Activated T-helper 17 cell treated with anti-CD3 and anti-CD28 coated beads, Interleukin-2, amount 50 U/mL, for 72 hours (primary cell): ENCODE measurements around the gene HDAC4. TPM values are rescaled to one million over a fixed set of nuclear protein-coding genes. Genes with fewer than 3 reads are reported as not detected.
"Not testable (repeated sequence)": the region's sequence is repeated elsewhere in the genome, so short reads cannot be mapped to it uniquely, and the experiment has no call there.

Source experiments
- ATAC-seq: fragments of 150-1000 bp; cut with Tn5 transposase; replicated peaks from 2 replicates; pipeline ENCODE4 v1.10.0; 2021; ENCODE audit warnings: mild to moderate bottlenecking, moderate library complexity
- H3K27ac Mint-ChIP-seq: one replicate; pipeline ENCODE4 v1.8.0; 2022; ENCODE audit warnings: mixed read lengths
- H3K27me3 Mint-ChIP-seq: one replicate; pipeline ENCODE4 v1.8.0; 2022; ENCODE audit warnings: mixed read lengths
- H3K36me3 Mint-ChIP-seq: one replicate; pipeline ENCODE4 v1.8.0; 2022; ENCODE audit warnings: low read depth, mild to moderate bottlenecking, mixed read lengths
- H3K4me1 Mint-ChIP-seq: one replicate; pipeline ENCODE4 v1.8.0; 2022; ENCODE audit warnings: mixed read lengths
- H3K4me3 Mint-ChIP-seq: one replicate; pipeline ENCODE4 v1.8.0; 2022; ENCODE audit warnings: mild to moderate bottlenecking, mixed read lengths
- H3K9me3 Mint-ChIP-seq: one replicate; pipeline ENCODE4 v1.8.0; 2022; ENCODE audit warnings: mixed read lengths
- total RNA-seq, 2 donors: library from RNA; stranded (reverse); gene quantifications; one replicate each; pipeline ENCODE4 v1.2.3, GENCODE V29; 2022

Gene HDAC4
- total RNA-seq, 2 donors from 2014 or later, result 34.3 to 52.9 TPM

- no peak overlapping the region for H3K4me3 Mint-ChIP-seq
- no peaks in the 10 kb centered on the region for H3K27me3 Mint-ChIP-seq
- no peaks in the 10 kb centered on the region for H3K9me3 Mint-ChIP-seq
- H3K36me3 Mint-ChIP-seq, result peaks cover 62% of the 10 kb centered on the region
- peak; percentile 43 for ATAC-seq
- peaks cover 12% of the 10 kb centered on the region for H3K4me1 Mint-ChIP-seq
- H3K27ac Mint-ChIP-seq, result peak overlapping the region; percentile 41
Observed at GRCh38 chr2:239182981-239183791, 217.6 kb downstream of the HDAC4 start.

GRCh38 chr2:239181903-239182581 is 218.8 kb downstream of the HDAC4 start:
- no peak overlapping the region for H3K4me3 Mint-ChIP-seq
- ATAC-seq, result no peak
- H3K27me3 Mint-ChIP-seq, result no peaks in the 10 kb centered on the region
- H3K27ac Mint-ChIP-seq, result no peak overlapping the region
- H3K4me1 Mint-ChIP-seq, result peaks cover 13% of the 10 kb centered on the region
- peaks cover 69% of the 10 kb centered on the region for H3K36me3 Mint-ChIP-seq
- H3K9me3 Mint-ChIP-seq, result peaks cover under 1% of the 10 kb centered on the region

GRCh38 chr2:239181074-239181902 is 219.5 kb downstream of the HDAC4 start:
- no peaks in the 10 kb centered on the region for H3K27me3 Mint-ChIP-seq
- peaks cover 4% of the 10 kb centered on the region for H3K9me3 Mint-ChIP-seq
- peaks cover 18% of the 10 kb centered on the region for H3K4me1 Mint-ChIP-seq
- H3K4me3 Mint-ChIP-seq, result no peak overlapping the region
- H3K36me3 Mint-ChIP-seq, result peaks cover 69% of the 10 kb centered on the region
- ATAC-seq, result no peak
- H3K27ac Mint-ChIP-seq, result no peak overlapping the region

- H3K4me1 Mint-ChIP-seq, result peaks cover 18% of the 10 kb centered on the region
- H3K4me3 Mint-ChIP-seq, result no peak overlapping the region
- ATAC-seq, result no peak
- peaks cover 69% of the 10 kb centered on the region for H3K36me3 Mint-ChIP-seq
- H3K27ac Mint-ChIP-seq, result no peak overlapping the region
- peaks cover 4% of the 10 kb centered on the region for H3K9me3 Mint-ChIP-seq
- no peaks in the 10 kb centered on the region for H3K27me3 Mint-ChIP-seq
Observed at GRCh38 chr2:239180526-239181073, 220.2 kb downstream of the HDAC4 start.

- ATAC-seq, result no peak
- Mint-ChIP-seq H3K27me3 (no peaks in the 10 kb centered on the region), H3K36me3 (peaks cover 73% of the 10 kb centered on the region), H3K4me1 (peaks cover 18% of the 10 kb centered on the region), H3K4me3 (no peak overlapping the region), H3K9me3 (peaks cover 4% of the 10 kb centered on the region), H3K27ac (no peak overlapping the region)
Observed at GRCh38 chr2:239179851-239180371, 220.9 kb downstream of the HDAC4 start.

- peaks cover 18% of the 10 kb centered on the region for H3K4me1 Mint-ChIP-seq
- no peak overlapping the region for H3K27ac Mint-ChIP-seq
- H3K27me3 Mint-ChIP-seq, result no peaks in the 10 kb centered on the region
- no peak for ATAC-seq
- H3K9me3 Mint-ChIP-seq, result peaks cover 7% of the 10 kb centered on the region
- H3K4me3 Mint-ChIP-seq, result no peak overlapping the region
- H3K36me3 Mint-ChIP-seq, result peaks cover 81% of the 10 kb centered on the region
Observed at GRCh38 chr2:239178954-239179353, 221.9 kb downstream of the HDAC4 start.

GRCh38 chr2:239178484-239178883 is 222.3 kb downstream of the HDAC4 start:
- Mint-ChIP-seq H3K4me1 (peaks cover 14% of the 10 kb centered on the region), H3K27me3 (no peaks in the 10 kb centered on the region), H3K9me3 (peaks cover 8% of the 10 kb centered on the region), H3K36me3 (peaks cover 81% of the 10 kb centered on the region), H3K4me3 (no peak overlapping the region), H3K27ac (no peak overlapping the region)
- no peak for ATAC-seq

- no peak overlapping the region for H3K27ac Mint-ChIP-seq
- H3K27me3 Mint-ChIP-seq, result no peaks in the 10 kb centered on the region
- H3K4me1 Mint-ChIP-seq, result peaks cover 9% of the 10 kb centered on the region
- ATAC-seq, result no peak
- H3K36me3 Mint-ChIP-seq, result peaks cover 83% of the 10 kb centered on the region
- no peak overlapping the region for H3K4me3 Mint-ChIP-seq
- H3K9me3 Mint-ChIP-seq, result peaks cover 8% of the 10 kb centered on the region
Observed at GRCh38 chr2:239177908-239178307, 222.9 kb downstream of the HDAC4 start.

- Mint-ChIP-seq H3K36me3 (peaks cover 83% of the 10 kb centered on the region), H3K9me3 (peaks cover 8% of the 10 kb centered on the region), H3K4me3 (no peak overlapping the region), H3K27ac (no peak overlapping the region), H3K27me3 (no peaks in the 10 kb centered on the region), H3K4me1 (peaks cover 7% of the 10 kb centered on the region)
- ATAC-seq, result no peak
Observed at GRCh38 chr2:239177325-239177724, 223.5 kb downstream of the HDAC4 start.

GRCh38 chr2:239176138-239176803 is 224.5 kb downstream of the HDAC4 start:
- not testable (repeated sequence) for ATAC-seq, H3K27ac Mint-ChIP-seq, H3K27me3 Mint-ChIP-seq, H3K4me1 Mint-ChIP-seq, H3K4me3 Mint-ChIP-seq
- Mint-ChIP-seq H3K9me3 (peaks cover 12% of the 10 kb centered on the region), H3K36me3 (peaks cover 88% of the 10 kb centered on the region)

- Mint-ChIP-seq H3K36me3 (peaks cover 88% of the 10 kb centered on the region), H3K9me3 (peaks cover 17% of the 10 kb centered on the region), H3K27me3 (no peaks in the 10 kb centered on the region), H3K4me3 (no peak overlapping the region), H3K4me1 (peaks cover 7% of the 10 kb centered on the region), H3K27ac (no peak overlapping the region)
- no peak for ATAC-seq
Observed at GRCh38 chr2:239175181-239175580, 225.6 kb downstream of the HDAC4 start.

GRCh38 chr2:239173301-239173700 is 227.5 kb downstream of the HDAC4 start:
- Mint-ChIP-seq H3K9me3 (peaks cover 17% of the 10 kb centered on the region), H3K36me3 (peaks cover 88% of the 10 kb centered on the region), H3K27me3 (no peaks in the 10 kb centered on the region), H3K4me3 (no peak overlapping the region), H3K27ac (no peak overlapping the region), H3K4me1 (peaks cover 7% of the 10 kb centered on the region)
- no peak for ATAC-seq

GRCh38 chr2:239171643-239172042 is 229.2 kb downstream of the HDAC4 start:
- no peak for ATAC-seq
- Mint-ChIP-seq H3K4me3 (no peak overlapping the region), H3K9me3 (peaks cover 14% of the 10 kb centered on the region), H3K4me1 (peaks cover 2% of the 10 kb centered on the region), H3K36me3 (peaks cover 82% of the 10 kb centered on the region), H3K27ac (no peak overlapping the region), H3K27me3 (no peaks in the 10 kb centered on the region)
